Effector memory CD8-positive, alpha-beta T cell (primary cell): ENCODE results near the gene NME3.

ENCODE experiments used
- ATAC-seq: fragments of 150-1000 bp; cut with Tn5 transposase; replicated peaks from 2 replicates; pipeline ENCODE4 v1.10.0; 2021; ENCODE audit warnings: mild to moderate bottlenecking, moderate library complexity
- DNase-seq, 3 experiments: peaks; one replicate each; pipeline ENCODE4 v3.0.0; 2021
- H3K27ac Mint-ChIP-seq, 2 donors: one replicate each; pipeline ENCODE4 v1.8.0; 2022; ENCODE audit warnings: mild to moderate bottlenecking in 2 of 2, mixed read lengths in 2 of 2, moderate library complexity in 2 of 2
- H3K27me3 Mint-ChIP-seq, 2 donors: one replicate each; pipeline ENCODE4 v1.8.0; 2022; ENCODE audit warnings: mixed read lengths in 2 of 2
- H3K36me3 Mint-ChIP-seq: one replicate; pipeline ENCODE4 v1.8.0; 2022; ENCODE audit warnings: mild to moderate bottlenecking, moderate library complexity, mixed read lengths; ENCODE audit not compliant: insufficient read depth
- H3K4me1 Mint-ChIP-seq, 2 donors: one replicate each; pipeline ENCODE4 v1.8.0; 2022; ENCODE audit warnings: low read depth in 2 of 2, mixed read lengths in 2 of 2
- H3K4me3 Mint-ChIP-seq, 2 donors: one replicate each; pipeline ENCODE4 v1.8.0; 2022; ENCODE audit warnings: mild to moderate bottlenecking in 2 of 2, mixed read lengths in 2 of 2, moderate library complexity in 2 of 2
- H3K9me3 Mint-ChIP-seq, 2 donors: one replicate each; pipeline ENCODE4 v1.8.0; 2022; ENCODE audit warnings: mixed read lengths in 2 of 2

The NME3 gene

DNA sequence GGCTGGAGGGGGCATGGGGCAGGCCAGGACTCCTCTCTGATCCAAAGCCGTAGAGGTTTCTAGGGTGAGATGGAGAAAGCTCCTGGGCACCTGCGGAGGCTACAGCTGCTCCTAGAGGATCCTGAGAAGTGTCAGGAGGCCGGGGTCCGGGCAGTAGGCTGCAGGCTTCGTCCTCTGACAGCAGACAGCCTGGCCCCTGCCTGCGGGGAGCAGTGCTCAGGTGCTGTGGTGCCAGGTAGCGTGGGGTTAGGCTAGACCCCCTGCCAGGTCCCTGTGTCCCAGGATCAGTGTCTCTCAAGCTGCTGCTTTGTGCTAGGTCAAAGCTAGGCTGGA lies 3.1 kb upstream of the NME3 start:
- no peaks in the 10 kb centered on the region for H3K9me3 Mint-ChIP-seq
- peak overlapping the region; percentile 31 to 95 for H3K4me3 Mint-ChIP-seq
- no peak for ATAC-seq
- peaks cover 16 to 19% of the 10 kb centered on the region in 2 donors for H3K4me1 Mint-ChIP-seq
- H3K27ac Mint-ChIP-seq: no peak overlapping the region
- DNase-seq: no peak
- no peaks in the 10 kb centered on the region for H3K27me3 Mint-ChIP-seq
- H3K36me3 Mint-ChIP-seq: peaks cover 54% of the 10 kb centered on the region

DNA sequence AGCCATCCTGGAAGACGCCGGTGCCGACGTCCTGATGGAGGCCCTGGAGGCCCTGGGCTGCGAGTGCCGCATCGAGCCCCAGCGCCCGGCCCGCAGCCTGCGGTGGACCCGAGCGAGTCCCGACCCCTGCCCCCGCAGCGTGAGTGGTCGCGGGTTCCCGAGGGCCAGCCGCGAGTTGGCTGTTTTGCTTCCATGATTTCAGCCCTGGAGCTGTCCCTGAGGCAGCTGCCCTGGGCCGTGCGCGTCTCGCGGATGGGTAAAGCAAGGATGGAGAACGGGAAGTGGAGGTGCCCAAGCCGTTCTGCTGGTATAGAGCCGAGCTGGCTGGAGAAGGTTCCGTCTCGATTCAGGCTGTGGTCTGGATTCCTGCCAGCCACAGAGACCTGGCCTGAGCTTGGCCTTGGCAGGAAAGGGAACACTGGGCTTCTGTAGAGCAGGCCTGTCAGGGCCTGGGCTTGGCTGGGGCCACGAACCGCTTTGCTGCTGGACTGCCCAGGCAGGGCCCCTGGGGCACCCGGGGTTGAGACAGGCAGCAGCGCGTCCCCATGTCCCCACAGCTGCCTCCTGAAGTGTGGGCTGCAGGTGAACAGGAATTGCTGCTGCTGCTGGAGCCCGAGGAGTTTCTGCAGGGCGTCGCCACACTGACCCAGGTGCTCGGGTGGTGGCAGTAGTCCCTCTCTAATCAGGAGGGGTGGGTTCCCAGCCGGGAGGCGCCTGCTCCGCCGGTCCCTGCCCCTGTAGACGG lies 2.5 kb upstream of the NME3 start:
- Mint-ChIP-seq H3K27ac (peak overlapping the region in 1 of 2 donors; percentile 53), H3K4me3 (peak overlapping the region; percentile 95 to 97), H3K9me3 (no peaks in the 10 kb centered on the region), H3K36me3 (peaks cover 53% of the 10 kb centered on the region), H3K4me1 (peaks cover 16% of the 10 kb centered on the region in 2 donors), H3K27me3 (no peaks in the 10 kb centered on the region)
- DNase-seq (no peak), ATAC-seq (no peak)

DNA sequence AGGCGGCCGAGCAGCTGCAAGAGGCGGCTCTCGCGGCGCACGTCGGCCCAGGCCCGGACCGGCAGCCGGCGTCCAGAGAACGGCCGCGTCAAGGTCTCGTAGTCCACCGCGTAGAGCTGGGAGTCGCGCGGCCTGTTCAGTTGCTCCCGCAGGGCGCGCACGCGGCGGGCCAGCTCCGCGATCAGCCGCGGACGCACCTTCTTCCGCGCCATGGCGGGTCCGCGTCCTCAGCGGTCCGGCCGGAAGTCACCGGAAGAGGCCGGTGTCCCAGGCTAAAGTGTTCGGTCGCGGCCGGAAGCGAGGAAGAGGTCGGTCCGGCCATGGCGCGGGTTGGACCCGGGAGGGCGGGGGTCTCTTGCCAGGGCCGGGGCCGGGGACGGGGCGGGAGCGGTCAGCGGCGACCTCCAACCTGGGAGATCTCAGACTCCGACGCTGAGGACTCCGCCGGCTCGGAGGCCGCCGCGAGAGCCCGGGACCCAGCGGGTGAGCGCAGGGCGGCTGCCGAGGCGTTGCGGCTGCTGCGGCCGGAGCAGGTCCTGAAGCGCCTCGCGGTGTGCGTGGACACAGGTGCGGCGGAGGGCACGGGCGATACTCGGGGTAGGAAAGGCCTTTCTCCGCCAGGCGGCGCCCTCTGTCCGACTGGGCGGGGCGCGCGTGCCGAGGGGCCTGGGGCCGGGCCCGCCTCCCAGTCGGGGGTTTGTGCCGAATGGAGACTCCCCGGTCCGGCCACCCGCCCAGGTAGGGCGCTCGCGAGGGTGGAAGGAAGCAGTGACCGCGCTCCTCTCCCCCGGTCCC lies 1.8 kb upstream of the NME3 start, which contains the start of gene MRPS34:
TSS of gene MRPS34 (minus strand) at position 227 of the 795 bp plus-strand sequence. CDS start at position 212, 15 bp downstream.
- H3K36me3 Mint-ChIP-seq: peaks cover 54% of the 10 kb centered on the region

DNA sequence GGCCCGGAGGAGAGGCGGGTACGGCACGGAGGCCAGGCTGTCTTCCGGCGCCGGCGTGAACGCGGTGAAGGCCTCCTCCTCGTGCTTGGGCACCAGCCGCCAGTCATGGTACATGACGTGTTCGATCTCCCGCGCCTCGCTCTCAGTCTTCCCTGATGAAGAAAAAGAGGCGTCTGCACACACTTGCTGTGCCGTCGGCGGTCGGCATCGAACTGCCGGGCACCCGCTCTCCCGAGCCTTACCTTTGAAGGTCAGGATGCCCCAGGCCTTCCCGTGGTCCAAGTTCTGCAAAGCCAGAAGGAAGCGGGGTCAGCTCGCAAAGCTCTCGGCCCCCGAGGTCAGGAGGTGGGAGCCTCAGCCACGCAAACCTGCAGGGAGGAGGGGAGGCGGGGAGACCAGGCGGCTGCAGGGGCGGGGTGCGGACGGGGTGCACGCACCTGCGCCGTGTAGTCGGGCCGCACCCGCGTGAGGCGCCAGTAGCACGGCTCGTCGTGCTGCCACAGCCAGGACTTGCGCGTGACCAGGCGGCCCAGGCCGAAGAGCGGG lies 1.1 kb upstream of the NME3 start, which contains the start of gene EME2:
TSS of gene EME2 (plus strand) at position 449 of the 546 bp plus-strand sequence. CDS start 418 bp downstream, outside the sequence.
- ATAC-seq: peak; percentile 23
- Mint-ChIP-seq H3K27me3 (no peaks in the 10 kb centered on the region), H3K9me3 (no peaks in the 10 kb centered on the region), H3K4me1 (peaks cover 16% of the 10 kb centered on the region in 2 donors), H3K36me3 (peaks cover 58% of the 10 kb centered on the region), H3K4me3 (peak within 1 kb of the TSS; percentile 95 to 97), H3K27ac (peak within 1 kb of the TSS; percentile 82 to 94)
- peak; percentile 32 to 41 (median 33) for DNase-seq

More for the DNA sequence above, 1.8 kb upstream of the NME3 start, which contains the start of gene MRPS34:
- no peaks in the 10 kb centered on the region for H3K9me3 Mint-ChIP-seq
- peak within 1 kb of the TSS; percentile 95 to 97 for H3K4me3 Mint-ChIP-seq
- DNase-seq (peak; percentile 70 to 76 (median 71)), ATAC-seq (peak; percentile 56)
- peak within 1 kb of the TSS; percentile 82 to 94 for H3K27ac Mint-ChIP-seq
- peaks cover 16% of the 10 kb centered on the region in 2 donors for H3K4me1 Mint-ChIP-seq
- H3K27me3 Mint-ChIP-seq: no peaks in the 10 kb centered on the region

DNA sequence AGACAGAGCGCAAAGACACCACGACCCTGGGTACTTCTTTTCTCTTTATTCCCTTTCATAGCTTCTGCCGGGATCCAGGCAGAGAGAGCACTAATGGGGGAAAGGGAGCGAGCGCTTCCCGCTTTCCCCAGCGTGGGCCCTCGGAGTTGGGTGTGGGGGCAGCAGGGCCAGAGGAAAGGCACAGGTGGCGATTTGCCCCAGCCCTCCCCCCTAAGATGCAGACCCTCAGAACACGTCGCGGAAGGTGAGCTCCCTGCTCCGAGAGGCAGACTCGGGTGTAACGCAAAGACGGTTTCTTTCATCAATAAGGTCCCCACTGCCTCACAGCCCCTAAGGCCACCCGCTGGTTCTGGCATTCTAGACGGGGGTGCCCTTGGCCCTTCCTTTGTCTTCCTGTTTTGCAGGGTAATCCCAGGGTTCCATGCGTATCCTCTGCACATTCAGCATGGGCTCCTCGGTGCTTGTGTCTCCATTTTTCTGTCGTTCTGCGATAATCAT lies 570 bp upstream of the NME3 start:
- no peaks in the 10 kb centered on the region for H3K27me3 Mint-ChIP-seq
- no peak for ATAC-seq
- H3K4me3 Mint-ChIP-seq: peak overlapping the region; percentile 95 to 97

DNA sequence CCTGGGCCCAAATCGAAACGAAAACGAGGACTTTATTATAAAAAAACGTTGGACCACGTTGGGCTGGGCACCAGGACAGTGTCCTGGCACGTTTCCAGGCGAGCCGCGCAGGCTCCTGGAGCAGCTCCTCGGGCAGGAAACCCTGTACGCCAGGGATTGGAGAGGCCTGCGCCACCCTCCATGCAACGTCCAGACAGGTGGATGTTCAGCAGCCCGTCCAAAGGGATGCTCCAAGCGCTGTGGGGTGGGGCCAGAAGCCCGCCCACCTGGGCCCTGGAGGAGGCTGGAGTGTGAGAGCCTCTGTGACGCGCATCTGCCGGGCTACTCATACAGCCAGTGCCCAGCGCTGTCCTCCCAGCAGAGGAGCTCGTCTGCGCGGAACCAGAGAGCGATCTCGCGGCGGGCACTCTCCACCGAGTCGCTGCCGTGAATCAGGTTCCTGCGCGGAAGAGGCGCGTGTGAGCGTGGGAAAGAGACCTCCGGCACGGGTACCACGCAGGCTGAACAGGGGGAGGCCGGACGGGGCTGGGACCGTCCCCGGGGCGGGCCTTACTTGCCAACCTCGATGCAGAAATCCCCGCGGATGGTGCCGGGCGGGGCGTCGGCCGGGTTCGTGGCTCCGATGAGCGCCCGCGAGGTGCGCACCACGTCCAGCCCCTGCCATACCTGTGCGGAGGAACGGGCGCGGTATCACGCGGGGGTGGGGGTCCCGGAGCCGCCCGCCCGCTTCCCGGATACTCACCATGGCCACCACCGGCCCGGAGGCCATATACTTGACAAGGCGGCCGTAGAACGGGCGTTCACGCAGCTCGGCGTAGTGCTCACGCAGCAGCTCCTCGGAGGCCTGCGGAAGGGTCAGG lies 785 bp downstream of the NME3 start:
- Mint-ChIP-seq H3K36me3 (peaks cover 55% of the 10 kb centered on the region), H3K27me3 (no peaks in the 10 kb centered on the region), H3K27ac (peak overlapping the region; percentile 67 to 90), H3K9me3 (no peaks in the 10 kb centered on the region), H3K4me1 (peaks cover 16% of the 10 kb centered on the region in 2 donors), H3K4me3 (peak overlapping the region; percentile 95 to 97)
- DNase-seq (peak; percentile 37 to 53 (median 50)), ATAC-seq (peak; percentile 36)

More for the DNA sequence above, 570 bp upstream of the NME3 start:
- peak in 1 of 3 experiments; percentile 29 for DNase-seq
- no peaks in the 10 kb centered on the region for H3K9me3 Mint-ChIP-seq
- H3K4me1 Mint-ChIP-seq: peaks cover 16% of the 10 kb centered on the region in 2 donors
- H3K36me3 Mint-ChIP-seq: peaks cover 60% of the 10 kb centered on the region
- peak overlapping the region; percentile 82 to 94 for H3K27ac Mint-ChIP-seq

DNA sequence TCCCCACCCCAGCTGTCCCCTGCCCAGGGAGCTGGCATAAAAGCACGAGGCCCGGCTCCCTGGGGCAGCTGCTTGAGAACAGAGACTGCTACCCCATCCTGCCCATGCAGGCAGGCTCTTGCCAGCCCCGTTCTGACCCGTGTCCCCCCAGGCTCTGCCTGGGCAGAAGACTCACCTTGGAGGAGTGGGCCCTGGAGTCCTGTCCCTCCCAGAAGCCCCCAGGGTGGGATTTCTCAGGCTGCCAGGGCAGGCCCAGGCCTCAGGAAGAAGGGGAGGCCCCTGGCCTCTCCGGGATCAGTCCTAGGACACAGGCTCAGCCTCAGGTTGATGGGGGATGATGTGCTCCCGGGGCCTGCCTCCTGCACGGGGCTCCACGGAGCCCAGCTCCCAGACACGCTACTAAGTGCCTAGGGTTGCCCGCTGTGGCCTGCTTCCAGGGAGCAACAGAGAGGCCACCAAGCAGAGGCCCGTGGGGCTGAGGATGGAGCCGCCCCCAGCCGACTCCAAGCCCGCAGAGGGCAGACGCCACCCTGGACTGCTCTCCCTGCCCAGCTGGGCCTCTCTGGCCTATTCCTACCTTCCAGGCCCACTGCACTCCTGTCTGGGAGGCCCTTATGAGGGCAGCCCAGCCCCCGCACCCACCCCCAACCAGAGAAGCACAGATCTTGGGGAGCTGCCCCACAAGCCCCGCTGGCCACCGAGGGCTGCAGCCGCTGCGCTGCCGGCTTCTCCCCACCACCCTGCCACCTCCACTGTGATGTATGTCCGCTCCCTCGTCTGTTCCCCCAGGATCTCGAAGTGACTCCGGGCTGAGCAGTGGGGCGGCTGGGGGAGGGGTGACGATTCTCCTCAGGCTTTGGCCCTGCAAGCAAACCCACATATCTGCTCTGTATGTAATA lies 1.7 kb downstream of the NME3 start:
- no peaks in the 10 kb centered on the region for H3K27me3 Mint-ChIP-seq
- H3K4me3 Mint-ChIP-seq: peak overlapping the region; percentile 95 to 97
- peak overlapping the region; percentile 67 to 90 for H3K27ac Mint-ChIP-seq
- no peaks in the 10 kb centered on the region for H3K9me3 Mint-ChIP-seq
- H3K36me3 Mint-ChIP-seq: peaks cover 54% of the 10 kb centered on the region
- no peak for ATAC-seq
- H3K4me1 Mint-ChIP-seq: peaks cover 16% of the 10 kb centered on the region in 2 donors
- DNase-seq: no peak

DNA sequence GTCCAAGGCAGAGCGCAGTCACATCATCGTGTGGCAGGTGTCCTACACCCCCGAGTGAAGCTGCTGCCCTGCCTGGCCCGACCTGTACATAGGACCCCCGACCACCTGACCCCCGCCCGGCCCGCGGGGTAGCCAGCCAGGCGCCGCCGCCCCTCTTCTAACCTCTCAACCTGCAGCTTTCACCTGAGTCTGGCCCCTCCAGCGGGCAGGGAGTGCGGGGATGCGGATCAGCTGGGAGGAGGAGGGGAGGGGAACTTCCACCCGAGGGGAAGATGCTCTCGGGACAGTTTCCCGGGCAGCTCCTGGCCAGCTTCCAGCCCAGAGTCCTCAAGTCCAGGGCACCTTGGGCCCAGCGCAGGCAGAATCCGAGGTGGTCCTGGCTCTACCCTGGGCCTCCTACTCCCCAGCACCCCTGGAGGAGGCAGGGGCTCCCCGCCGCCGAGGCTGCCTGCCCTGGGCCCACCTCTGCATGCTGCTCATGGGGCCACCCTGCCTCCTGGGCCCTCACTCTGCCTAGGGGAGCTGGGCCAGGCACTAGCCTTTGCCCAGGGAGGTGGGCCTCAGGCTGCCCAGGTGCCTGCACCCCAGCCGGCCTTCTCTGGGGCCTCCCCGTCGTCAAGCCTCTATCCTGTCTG lies 2.5 kb downstream of the NME3 start:
- no peaks in the 10 kb centered on the region for H3K27me3 Mint-ChIP-seq
- H3K4me3 Mint-ChIP-seq: peak overlapping the region in 1 of 2 donors; percentile 33
- H3K4me1 Mint-ChIP-seq: peaks cover 14 to 16% of the 10 kb centered on the region in 2 donors
- no peak for DNase-seq
- no peaks in the 10 kb centered on the region for H3K9me3 Mint-ChIP-seq
- peak overlapping the region in 1 of 2 donors; percentile 90 for H3K27ac Mint-ChIP-seq
- ATAC-seq: no peak
- H3K36me3 Mint-ChIP-seq: peaks cover 52% of the 10 kb centered on the region

DNA sequence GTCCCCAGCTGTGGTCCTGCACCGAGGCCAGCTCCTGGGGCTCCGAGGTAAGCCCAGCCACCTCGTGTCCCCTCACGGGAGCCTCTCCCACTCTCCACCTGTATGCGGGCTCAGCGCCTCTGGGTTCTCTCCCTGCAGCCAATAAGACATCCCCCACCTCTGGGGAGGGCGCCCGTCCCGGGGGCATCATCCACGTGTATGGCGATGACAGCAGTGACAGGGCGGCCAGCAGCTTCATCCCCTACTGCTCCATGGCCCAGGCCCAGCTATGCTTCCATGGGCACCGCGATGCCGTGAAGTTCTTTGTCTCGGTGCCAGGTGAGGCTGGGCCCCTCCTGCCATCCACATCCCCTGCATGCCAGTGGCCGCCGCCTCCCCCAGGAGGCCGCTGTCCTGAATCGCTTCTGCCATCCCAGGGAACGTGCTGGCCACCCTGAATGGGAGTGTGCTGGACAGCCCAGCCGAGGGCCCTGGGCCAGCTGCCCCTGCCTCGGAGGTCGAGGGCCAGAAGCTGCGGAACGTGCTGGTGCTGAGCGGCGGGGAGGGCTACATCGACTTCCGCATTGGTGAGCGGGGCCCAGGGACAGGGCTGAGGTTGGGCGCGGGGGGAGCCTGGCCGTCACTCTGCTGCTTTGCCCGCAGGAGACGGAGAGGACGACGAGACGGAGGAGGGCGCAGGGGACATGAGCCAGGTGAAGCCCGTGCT lies 3.1 kb downstream of the NME3 start:
- H3K36me3 Mint-ChIP-seq: peaks cover 50% of the 10 kb centered on the region
- no peak for ATAC-seq
- H3K27me3 Mint-ChIP-seq: no peaks in the 10 kb centered on the region
- H3K9me3 Mint-ChIP-seq: no peaks in the 10 kb centered on the region
- H3K27ac Mint-ChIP-seq: peak overlapping the region in 1 of 2 donors; percentile 66
- peaks cover 12 to 16% of the 10 kb centered on the region in 2 donors for H3K4me1 Mint-ChIP-seq
- no peak overlapping the region for H3K4me3 Mint-ChIP-seq
- no peak for DNase-seq

DNA sequence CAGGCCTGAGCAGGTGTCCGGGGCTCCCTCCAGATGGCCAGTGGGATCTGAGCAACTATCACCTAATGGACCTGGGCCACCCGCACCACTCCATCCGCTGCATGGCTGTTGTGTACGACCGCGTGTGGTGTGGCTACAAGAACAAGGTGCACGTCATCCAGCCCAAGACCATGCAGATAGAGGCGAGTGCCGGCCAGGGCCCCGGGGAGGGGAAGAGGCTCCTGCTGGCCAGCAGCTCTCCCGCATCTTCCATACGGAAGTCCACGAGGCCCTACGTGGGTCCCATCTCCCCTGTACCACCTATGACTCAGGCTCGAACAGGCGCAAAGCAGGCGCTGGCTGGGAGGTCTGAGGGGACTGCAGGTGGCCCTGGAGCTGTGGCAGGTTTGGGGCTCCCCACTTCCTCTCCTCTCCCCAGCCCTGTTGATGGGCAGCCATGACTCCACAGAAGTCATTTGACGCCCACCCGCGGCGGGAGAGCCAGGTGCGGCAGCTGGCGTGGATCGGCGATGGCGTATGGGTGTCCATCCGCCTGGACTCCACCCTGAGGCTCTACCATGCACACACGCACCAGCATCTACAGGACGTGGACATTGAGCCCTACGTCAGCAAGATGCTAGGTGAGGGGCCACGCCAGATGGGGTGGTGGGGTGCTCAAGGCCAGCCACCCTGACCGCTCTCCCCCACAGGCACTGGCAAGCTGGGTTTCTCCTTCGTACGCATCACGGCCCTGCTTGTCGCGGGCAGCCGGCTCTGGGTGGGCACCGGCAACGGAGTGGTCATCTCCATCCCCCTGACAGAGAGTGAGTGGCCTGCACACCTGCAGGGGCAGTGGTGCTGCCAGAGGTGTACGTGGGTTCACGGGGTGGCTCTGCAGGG lies 4.0 kb downstream of the NME3 start:
- no peak for DNase-seq
- peaks cover 11 to 14% of the 10 kb centered on the region in 2 donors for H3K4me1 Mint-ChIP-seq

More for the DNA sequence above, 4.0 kb downstream of the NME3 start:
- no peak for ATAC-seq
- Mint-ChIP-seq H3K27ac (peak overlapping the region in 1 of 2 donors; percentile 76), H3K4me3 (no peak overlapping the region), H3K9me3 (no peaks in the 10 kb centered on the region), H3K27me3 (no peaks in the 10 kb centered on the region), H3K36me3 (peaks cover 45% of the 10 kb centered on the region)
